Karpas-422 (cell line): Measurements from ENCODE around the gene CEP104. TPM values are rescaled to one million over a fixed set of nuclear protein-coding genes. Genes with fewer than 3 reads are reported as not detected.

Experiments used
- DNase-seq: peaks from one replicate; pipeline ENCODE4 v3.0.0-alpha.2; 2015
- H2AFZ ChIP-seq: fragments of 200-600 bp; sonication (generic); 2 replicates; pipeline ENCODE4 v1.6.1; 2014; ENCODE audit warnings: antibody characterized with exemption, low read length, mixed read lengths
- H3K27ac ChIP-seq: fragments of 200-600 bp; sonication (generic); 2 replicates; pipeline ENCODE4 v1.5.1; 2014; ENCODE audit warnings: mild to moderate bottlenecking, low read length, moderate library complexity
- H3K27me3 ChIP-seq: fragments of 200-600 bp; sonication (generic); 2 replicates; pipeline ENCODE4 v1.6.1; 2014; ENCODE audit warnings: low read length, mixed read lengths
- H3K36me3 ChIP-seq: fragments of 200-600 bp; sonication (generic); 2 replicates; pipeline ENCODE4 v1.6.1; 2014; ENCODE audit warnings: low read length, mixed read lengths; ENCODE audit not compliant: insufficient read depth
- H3K4me1 ChIP-seq: fragments of 200-600 bp; sonication (generic); 2 replicates; pipeline ENCODE4 v1.6.1; 2014; ENCODE audit warnings: mild to moderate bottlenecking, low read length, mixed read lengths
- H3K4me2 ChIP-seq: fragments of 200-600 bp; sonication (generic); 2 replicates; pipeline ENCODE4 v1.6.1; 2014; ENCODE audit warnings: low read length, low read depth, mild to moderate bottlenecking; ENCODE audit not compliant: poor library complexity, severe bottlenecking
- H3K4me3 ChIP-seq: fragments of 200-600 bp; sonication (generic); 2 replicates; pipeline ENCODE4 v1.5.1; 2014; ENCODE audit warnings: mild to moderate bottlenecking, antibody characterized with exemption, low read length, mixed read lengths
- H3K79me2 ChIP-seq: fragments of 200-600 bp; sonication (generic); 2 replicates; pipeline ENCODE4 v1.6.1; 2014; ENCODE audit warnings: mild to moderate bottlenecking, low read length, mixed read lengths
- H3K9ac ChIP-seq: fragments of 200-600 bp; sonication (generic); 2 replicates; pipeline ENCODE4 v1.6.0; 2014; ENCODE audit warnings: low read length
- H3K9me2 ChIP-seq: fragments of 200-600 bp; sonication (generic), shearing (Covaris generic); replicated peaks from 2 replicates; pipeline ENCODE4 v1.6.0; 2014; ENCODE audit warnings: mild to moderate bottlenecking, low read length, moderate library complexity; ENCODE audit not compliant: insufficient read depth
- H3K9me3 ChIP-seq: fragments of 300-700, 200-600 bp; sonication (generic); 2 replicates; pipeline ENCODE4 v1.6.1; 2014; ENCODE audit warnings: low read length, mixed read lengths
- H4K20me1 ChIP-seq: fragments of 200-600 bp; sonication (generic); 2 replicates; pipeline ENCODE4 v1.6.1; 2014; ENCODE audit warnings: mild to moderate bottlenecking, antibody characterized with exemption, low read length, low read depth; ENCODE audit not compliant: insufficient read depth
- total RNA-seq: library from RNA; depleted of rRNA; stranded (reverse); fragments of >200 nt; shearing (Covaris generic); gene quantifications from 2 replicates; pipeline ENCODE4 v1.2.3, GENCODE V29; 2014; ENCODE audit warnings: low replicate concordance

CEP104 gene
- total RNA-seq, 1 experiment from 2014 or later, result 19.9 TPM

- DNase-seq, result peak; percentile 87
- Histone ChIP-seq H3K4me1 (no peaks in the 10 kb centered on the region), H3K36me3 (peaks cover 4% of the 10 kb centered on the region; the same call in 1 of the 2 replicates), H3K27me3 (no peaks in the 10 kb centered on the region), H3K4me3 (no peak overlapping the region), H3K4me2 (no peak overlapping the region), H2AFZ (no peak overlapping the region), H3K9me2 (no peaks in the 10 kb centered on the region), H3K27ac (no peak overlapping the region), H3K9me3 (no peaks in the 10 kb centered on the region), H3K9ac (no peak overlapping the region), H4K20me1 (peaks cover 4% of the 10 kb centered on the region; the same call in 1 of the 2 replicates), H3K79me2 (peaks cover 17% of the 10 kb centered on the region)
Measured at GRCh38 chr1:3785456-3786157, 71.4 kb downstream of the CEP104 start.

DNA sequence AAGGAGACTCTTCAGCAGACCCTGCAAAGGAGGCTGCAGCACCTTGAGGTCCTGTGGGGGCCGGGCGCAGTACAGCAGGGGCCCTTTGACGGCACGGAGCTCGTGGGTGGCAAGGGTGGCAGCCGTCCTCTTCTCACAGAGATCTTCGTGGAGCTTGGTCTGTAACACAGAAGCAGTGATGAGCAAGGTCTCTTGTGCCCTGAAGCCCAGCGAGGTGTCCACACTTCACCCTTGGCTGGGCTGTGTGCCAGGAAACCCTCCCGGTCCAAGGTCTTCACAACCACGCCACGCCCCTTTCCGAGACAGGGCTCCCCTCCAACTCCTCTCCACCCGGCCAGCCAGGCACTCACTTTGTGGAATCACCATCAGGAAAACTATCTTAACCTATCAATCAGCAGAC, 72.0 kb downstream of the CEP104 start:
- Histone ChIP-seq H3K36me3 (peaks cover 4% of the 10 kb centered on the region; the same call in 1 of the 2 replicates), H3K9me3 (no peaks in the 10 kb centered on the region), H3K27me3 (no peaks in the 10 kb centered on the region), H3K27ac (no peak overlapping the region), H3K4me2 (no peak overlapping the region), H3K9me2 (no peaks in the 10 kb centered on the region), H3K9ac (no peak overlapping the region), H4K20me1 (peaks cover 4% of the 10 kb centered on the region; the same call in 1 of the 2 replicates), H3K4me1 (no peaks in the 10 kb centered on the region), H3K4me3 (no peak overlapping the region), H2AFZ (no peak overlapping the region), H3K79me2 (peaks cover 11% of the 10 kb centered on the region)
- DNase-seq, result no peak

DNA sequence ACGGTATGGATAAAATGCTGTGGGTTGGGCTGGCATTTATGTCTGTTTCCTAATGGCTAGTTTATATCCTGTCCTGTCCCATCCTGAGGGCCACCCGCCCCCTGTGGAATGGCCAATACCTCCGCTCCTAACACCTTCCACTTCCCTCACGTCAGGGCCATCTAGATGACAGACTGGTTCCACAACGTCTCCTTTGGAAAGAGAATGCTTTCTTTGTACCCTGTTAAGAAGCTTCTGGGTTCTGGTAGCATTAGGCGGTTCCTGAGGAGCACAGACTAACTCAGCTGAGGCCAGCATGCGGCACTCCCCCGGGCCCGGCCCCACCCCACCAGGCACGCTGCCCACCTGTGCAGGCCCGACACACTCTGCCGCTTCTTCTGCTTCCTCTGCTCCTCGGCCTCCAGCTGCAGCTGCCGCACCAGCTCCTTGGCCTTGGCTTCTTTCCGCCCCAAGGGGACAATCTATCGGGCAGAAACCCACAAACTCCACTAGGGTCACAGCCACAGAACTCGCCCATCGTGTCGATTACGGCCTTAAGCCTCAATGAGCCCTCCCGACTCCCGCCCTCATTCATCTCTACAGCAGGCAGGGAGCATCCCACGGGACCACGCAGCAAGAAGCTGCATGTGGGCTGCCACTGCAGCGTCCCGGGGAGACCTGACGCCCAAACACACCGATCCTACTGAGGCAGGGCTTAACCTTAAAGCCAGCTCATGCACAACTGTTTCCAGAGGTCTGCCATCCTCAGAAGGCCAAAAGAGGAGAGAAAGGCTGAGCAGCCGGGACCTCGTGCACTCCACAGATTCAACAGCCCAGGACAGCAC, 73.1 kb downstream of the CEP104 start:
- no peak overlapping the region for H3K4me2 ChIP-seq
- peaks cover 3% of the 10 kb centered on the region; the same call in 1 of the 2 replicates for H3K79me2 ChIP-seq
- H3K27ac ChIP-seq, result no peak overlapping the region
- H3K9ac ChIP-seq, result no peak overlapping the region
- no peak overlapping the region for H3K4me3 ChIP-seq
- no peaks in the 10 kb centered on the region for H3K27me3 ChIP-seq
- H4K20me1 ChIP-seq, result peaks cover under 1% of the 10 kb centered on the region; the same call in 1 of the 2 replicates
- no peak for DNase-seq
- H3K4me1 ChIP-seq, result no peaks in the 10 kb centered on the region
- no peaks in the 10 kb centered on the region for H3K9me3 ChIP-seq
- no peaks in the 10 kb centered on the region for H3K9me2 ChIP-seq
- peaks cover 4% of the 10 kb centered on the region; the same call in 1 of the 2 replicates for H3K36me3 ChIP-seq
- no peak overlapping the region for H2AFZ ChIP-seq

GRCh38 chr1:3780901-3781300, 76.1 kb downstream of the CEP104 start:
- no peak overlapping the region for H3K4me2 ChIP-seq
- peaks cover 4% of the 10 kb centered on the region; the same call in 1 of the 2 replicates for H3K36me3 ChIP-seq

DNA sequence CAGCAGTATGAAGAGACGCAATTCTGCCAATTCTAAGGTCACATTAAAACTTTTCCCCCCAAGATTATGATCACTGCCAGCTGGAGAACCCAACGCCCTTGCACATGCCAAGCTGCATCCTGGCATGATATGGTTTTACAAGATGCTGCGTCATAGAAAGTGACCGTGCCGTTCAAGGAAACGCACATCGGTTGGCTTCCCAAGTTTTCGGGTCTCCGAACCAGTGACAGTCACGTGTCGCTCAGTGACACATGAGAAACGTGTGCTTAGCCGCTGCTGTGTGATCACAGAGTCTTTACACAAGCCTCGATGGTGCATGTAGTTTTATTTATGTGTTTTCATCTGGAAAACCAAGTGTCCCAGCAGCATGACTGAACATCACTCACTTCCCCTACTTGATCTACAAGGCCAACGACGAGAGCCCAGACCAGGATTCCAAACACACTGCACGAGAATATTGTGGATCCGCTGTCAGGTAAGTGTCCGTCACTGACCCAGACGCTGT, 77.0 kb downstream of the CEP104 start:
- no peak overlapping the region for H2AFZ ChIP-seq
- H3K27me3 ChIP-seq, result no peaks in the 10 kb centered on the region
- no peak overlapping the region for H3K4me2 ChIP-seq
- H3K9me2 ChIP-seq, result no peaks in the 10 kb centered on the region
- DNase-seq, result no peak
- H3K9ac ChIP-seq, result no peak overlapping the region
- no peak overlapping the region for H3K27ac ChIP-seq
- H4K20me1 ChIP-seq, result 0 out of 2 replicates have a peak, but pooled peaks cover 6% of the 10 kb centered on the region
- H3K36me3 ChIP-seq, result peaks cover 4% of the 10 kb centered on the region; the same call in 1 of the 2 replicates
- no peak overlapping the region for H3K4me3 ChIP-seq
- H3K4me1 ChIP-seq, result peaks cover 8% of the 10 kb centered on the region
- H3K79me2 ChIP-seq, result no peaks in the 10 kb centered on the region
- no peaks in the 10 kb centered on the region for H3K9me3 ChIP-seq

More at GRCh38 chr1:3780901-3781300, 76.1 kb downstream of the CEP104 start:
- H3K79me2 ChIP-seq, result no peaks in the 10 kb centered on the region
- no peaks in the 10 kb centered on the region for H3K27me3 ChIP-seq
- no peak overlapping the region for H3K4me3 ChIP-seq
- DNase-seq, result no peak
- H3K9me3 ChIP-seq, result no peaks in the 10 kb centered on the region
- 0 out of 2 replicates have a peak, but pooled peaks cover 6% of the 10 kb centered on the region for H4K20me1 ChIP-seq
- peaks cover under 1% of the 10 kb centered on the region; the same call in 1 of the 2 replicates for H3K4me1 ChIP-seq
- H2AFZ ChIP-seq, result no peak overlapping the region
- H3K27ac ChIP-seq, result no peak overlapping the region
- no peak overlapping the region for H3K9ac ChIP-seq
- H3K9me2 ChIP-seq, result no peaks in the 10 kb centered on the region

DNA sequence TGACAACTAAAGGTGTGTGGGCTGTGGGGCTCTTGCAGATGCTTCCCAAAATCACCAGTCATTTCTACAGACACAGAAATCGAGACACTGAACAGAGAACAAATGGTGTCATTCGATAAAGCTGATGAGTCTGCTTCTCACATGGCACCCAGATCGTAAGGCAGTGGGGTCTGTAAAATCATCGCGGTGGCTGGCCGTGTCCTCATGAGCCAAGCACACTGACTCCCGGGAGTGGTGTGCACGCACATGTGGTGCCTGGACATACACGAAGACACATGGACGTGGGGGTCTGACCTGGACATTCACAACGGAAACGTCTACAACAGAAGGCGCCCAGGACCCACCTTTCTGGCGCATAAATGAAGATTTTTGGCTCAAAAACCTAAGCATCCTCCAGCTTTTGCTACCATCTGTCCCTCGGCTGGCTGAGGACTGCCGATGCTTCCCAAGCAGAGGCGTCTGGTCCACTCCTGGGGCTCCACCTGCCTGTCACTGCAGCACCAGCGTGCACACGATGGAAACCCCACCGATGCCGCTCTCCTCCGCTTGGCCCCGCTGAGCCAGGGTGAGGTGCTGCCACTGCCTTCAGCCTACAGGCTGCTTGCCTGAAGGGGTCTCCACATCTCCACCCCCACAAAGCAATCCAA, 77.6 kb downstream of the CEP104 start:
- Histone ChIP-seq H3K9me3 (no peaks in the 10 kb centered on the region), H3K9me2 (no peaks in the 10 kb centered on the region), H3K4me2 (no peak overlapping the region), H4K20me1 (0 out of 2 replicates have a peak, but pooled peaks cover 6% of the 10 kb centered on the region), H2AFZ (no peak overlapping the region), H3K79me2 (no peaks in the 10 kb centered on the region), H3K4me3 (no peak overlapping the region), H3K36me3 (peaks cover 4% of the 10 kb centered on the region; the same call in 1 of the 2 replicates), H3K4me1 (peaks cover 8% of the 10 kb centered on the region), H3K27ac (no peak overlapping the region), H3K27me3 (no peaks in the 10 kb centered on the region), H3K9ac (no peak overlapping the region)
- DNase-seq, result no peak

DNA sequence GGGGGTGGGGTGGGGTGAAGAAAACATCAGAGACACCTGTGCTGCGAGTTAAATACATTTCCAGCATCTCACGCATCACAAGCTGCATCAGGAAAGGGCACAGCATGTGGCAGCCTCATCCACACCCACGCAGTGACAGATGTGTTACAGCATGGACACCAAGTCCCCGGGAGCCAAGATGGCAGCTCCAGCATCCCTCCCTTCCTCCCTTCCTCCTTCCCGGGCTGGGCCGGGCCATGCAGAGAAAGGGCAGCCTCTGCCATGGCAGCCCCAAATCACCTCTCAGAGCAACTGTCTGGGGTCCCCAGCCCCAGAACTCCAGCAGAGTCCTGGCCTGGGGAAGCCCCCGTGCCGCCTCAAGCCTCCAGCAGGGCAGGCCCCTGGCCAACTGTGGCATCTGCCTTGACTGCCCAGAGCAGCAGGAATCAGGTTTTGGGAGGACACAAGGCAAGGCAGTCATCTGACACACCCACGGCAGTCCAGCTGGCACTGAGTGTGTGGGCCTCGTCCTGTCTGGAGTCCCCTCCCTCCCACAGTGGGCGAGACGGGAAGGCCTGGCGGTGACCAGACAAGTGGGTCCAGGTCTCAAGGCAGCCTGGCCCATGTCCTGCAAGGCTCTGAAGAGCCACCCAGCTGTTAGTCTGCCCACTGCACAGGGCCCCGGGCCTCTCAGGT, 78.3 kb downstream of the CEP104 start:
- no peak overlapping the region for H3K4me2 ChIP-seq
- H3K27me3 ChIP-seq, result no peaks in the 10 kb centered on the region
- DNase-seq, result no peak
- H3K27ac ChIP-seq, result no peak overlapping the region
- no peaks in the 10 kb centered on the region for H3K79me2 ChIP-seq
- H3K9ac ChIP-seq, result no peak overlapping the region
- no peak overlapping the region for H2AFZ ChIP-seq
- no peaks in the 10 kb centered on the region for H3K9me3 ChIP-seq
- no peak overlapping the region for H3K4me3 ChIP-seq
- H3K4me1 ChIP-seq, result peaks cover 8% of the 10 kb centered on the region
- H4K20me1 ChIP-seq, result 0 out of 2 replicates have a peak, but pooled peaks cover 6% of the 10 kb centered on the region
- H3K9me2 ChIP-seq, result no peaks in the 10 kb centered on the region
- H3K36me3 ChIP-seq, result peaks cover 4% of the 10 kb centered on the region; the same call in 1 of the 2 replicates
